GM19395 (cell line): Measurements from ENCODE around the gene NXPE4.
"Not testable (repeated sequence)": the region's sequence is repeated elsewhere in the genome, so short reads cannot be mapped to it uniquely, and the experiment has no call there.

Experiments
- ATAC-seq: cut with Tn5 transposase; IDR thresholded peaks from one replicate; pipeline ENCODE4 v1.9.1; 2021; ENCODE audit warnings: mild to moderate bottlenecking, moderate library complexity; ENCODE audit not compliant: unreplicated experiment

Gene NXPE4

DNA sequence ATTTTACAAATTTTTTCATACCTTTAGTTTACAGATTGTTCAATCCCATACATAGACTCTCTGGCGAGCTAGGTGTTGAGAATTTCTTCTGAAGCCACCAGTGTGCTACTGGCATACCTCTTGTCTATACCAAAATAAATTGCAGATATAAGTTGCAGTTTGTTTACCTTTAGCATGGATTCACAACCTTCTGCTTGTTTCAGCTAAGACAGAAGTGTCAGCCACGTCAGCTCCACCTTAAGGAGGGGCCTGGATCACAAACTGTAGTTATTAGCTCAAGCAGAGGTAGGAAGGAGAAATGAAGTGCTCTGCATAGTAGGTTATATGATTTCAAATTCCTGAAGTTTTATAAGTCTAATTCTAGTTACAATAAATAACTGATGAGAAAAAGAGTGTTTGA, at the start of gene NXPE4:
Gene NXPE4 (minus strand): TSS at position 216 of the 400 bp plus-strand sequence. CDS start 1,027 bp downstream, outside the sequence.
- no peak for ATAC-seq

DNA sequence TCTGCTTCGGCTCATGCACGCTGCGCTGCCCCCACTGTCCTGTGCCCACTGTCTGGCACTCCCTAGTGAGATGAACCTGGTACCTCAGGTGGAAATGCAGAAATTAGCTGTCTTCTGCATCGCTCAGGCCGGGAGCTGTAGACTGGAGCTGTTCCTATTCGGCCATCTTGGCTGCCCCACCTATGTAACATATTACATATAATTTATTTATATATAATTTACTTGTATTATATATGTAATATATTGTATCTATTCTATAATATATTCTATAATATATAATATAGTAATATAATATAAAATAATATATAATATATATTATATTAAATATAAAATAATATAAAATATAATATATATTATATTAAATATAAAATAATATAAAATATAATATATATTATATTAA, 43.9 kb upstream of the NXPE4 start:
- not testable (repeated sequence) for ATAC-seq

DNA sequence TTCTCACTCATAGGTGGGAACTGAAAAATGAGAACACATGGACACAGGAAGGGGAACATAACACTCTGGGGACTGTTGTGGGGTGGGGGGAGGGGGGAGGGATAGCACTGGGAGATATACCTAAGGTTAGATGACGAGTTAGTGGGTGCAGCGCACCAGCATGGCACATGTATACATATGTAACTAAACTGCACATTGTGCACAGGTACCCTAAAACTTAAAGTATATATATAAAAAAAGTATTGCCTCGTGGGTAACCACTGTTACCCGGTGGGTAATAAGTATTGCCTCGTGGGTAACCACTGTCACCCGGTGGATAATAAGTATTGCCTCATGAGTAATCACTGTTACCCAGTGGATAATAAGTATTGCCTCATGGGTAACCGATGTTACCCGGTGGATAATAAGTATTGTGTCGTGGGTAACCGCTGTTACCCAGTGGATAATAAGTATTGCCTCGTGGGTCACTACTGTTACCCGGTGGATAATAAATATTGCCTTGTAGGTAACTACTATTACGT, 35.9 kb upstream of the NXPE4 start:
- ATAC-seq, result not testable (repeated sequence)

- no peak for ATAC-seq
Measured at GRCh38 chr11:114625294-114625693, 29.7 kb upstream of the NXPE4 start.

DNA sequence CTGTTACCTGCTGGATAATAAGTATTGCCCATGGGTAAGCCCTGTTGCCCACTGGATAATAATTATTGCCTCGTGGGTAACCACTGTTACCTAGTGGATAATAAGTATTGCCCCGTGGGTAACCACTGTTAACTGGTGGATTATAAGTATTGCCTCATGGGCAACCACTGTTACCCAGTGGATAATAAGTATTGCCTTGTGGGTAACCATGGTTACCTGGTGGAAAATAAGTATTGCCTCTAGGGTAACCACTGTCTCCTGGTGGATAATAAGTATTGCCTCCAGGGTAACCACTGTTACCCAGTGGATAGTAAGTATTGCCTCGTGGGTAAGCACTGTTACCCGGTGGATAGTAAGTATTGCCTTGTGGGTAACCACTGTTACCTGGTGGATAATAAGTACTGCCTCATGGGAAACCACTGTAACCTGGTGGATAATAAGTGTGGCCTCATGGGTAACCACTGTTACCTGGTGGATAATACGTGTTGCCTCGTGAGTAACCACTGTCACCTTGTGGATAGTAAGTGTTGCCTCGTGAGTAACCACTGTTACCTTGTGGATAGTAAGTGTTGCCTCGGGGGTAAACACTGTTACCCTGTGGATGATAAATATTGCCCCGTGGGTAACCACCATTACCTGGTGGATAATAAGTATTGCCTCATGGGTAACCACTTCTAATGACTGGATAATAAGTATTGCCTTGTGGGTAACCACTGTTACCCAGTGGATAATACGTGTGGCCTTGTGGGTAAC, 29.0 kb upstream of the NXPE4 start:
- no peak for ATAC-seq

DNA sequence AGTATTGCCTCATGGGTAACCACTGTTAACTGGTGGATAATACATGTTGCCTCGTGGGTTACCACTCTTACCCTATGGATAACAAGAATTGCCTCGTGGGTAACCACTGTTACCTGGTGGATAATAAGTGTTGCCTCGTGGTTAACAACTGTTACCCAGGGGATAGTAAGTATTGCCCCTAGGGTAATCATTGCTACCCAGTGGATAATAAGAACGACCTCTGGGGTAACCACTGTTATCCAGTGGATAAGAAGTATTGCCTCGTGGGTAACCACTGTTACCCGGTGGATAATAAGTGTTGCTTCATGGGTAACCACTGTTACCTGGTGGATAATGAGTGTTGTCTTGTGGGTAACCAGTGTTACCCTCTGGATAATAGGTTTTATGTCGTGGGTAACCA, 28.1 kb upstream of the NXPE4 start:
- no peak for ATAC-seq

DNA sequence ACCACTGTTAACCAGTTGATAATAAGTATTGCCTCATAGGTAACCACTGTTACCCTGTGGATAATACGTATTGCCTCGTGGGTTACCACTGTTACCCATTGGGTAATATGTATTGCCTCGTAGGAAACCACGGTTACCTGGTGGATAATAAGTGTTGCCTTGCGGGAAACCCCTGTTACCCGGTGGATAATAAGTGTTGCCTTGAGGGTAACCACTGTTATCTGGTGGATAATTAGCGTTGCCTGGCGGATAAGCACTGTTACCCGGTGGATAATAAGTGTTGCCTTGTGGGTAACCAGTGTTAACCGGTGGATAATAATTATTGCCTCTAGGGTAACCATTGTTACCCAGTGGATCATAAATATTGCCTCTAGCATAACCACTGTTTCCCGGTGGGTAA, 27.3 kb upstream of the NXPE4 start:
- no peak for ATAC-seq

- no peak for ATAC-seq
Measured at GRCh38 chr11:114621950-114622809, 26.6 kb upstream of the NXPE4 start.

- no peak for ATAC-seq
Measured at GRCh38 chr11:114621072-114621471, 25.5 kb upstream of the NXPE4 start.

DNA sequence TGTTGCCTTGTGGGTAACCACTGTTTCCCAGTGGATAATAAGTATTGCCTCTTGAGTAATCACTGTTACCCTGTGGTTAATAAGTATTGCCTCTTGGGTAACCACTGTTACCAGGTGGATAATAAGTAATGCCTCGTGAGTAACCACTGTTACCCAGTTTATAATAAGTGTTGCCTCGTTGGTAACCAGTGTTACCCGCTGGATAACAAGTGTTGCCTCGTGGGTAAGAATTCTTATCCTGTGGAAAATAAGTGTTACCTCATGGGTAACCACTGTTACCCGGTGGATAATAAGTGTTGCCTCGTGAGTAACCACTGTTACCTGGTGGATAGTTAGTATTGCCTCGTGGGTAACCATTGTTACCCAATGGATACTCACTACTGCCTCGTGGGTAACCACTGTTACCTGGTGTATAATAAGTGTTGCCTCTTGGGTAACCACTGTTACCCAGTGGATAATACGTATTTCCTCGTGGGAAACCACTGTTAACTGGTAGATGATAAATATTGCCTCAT, 24.1 kb upstream of the NXPE4 start:
- ATAC-seq, result no peak

DNA sequence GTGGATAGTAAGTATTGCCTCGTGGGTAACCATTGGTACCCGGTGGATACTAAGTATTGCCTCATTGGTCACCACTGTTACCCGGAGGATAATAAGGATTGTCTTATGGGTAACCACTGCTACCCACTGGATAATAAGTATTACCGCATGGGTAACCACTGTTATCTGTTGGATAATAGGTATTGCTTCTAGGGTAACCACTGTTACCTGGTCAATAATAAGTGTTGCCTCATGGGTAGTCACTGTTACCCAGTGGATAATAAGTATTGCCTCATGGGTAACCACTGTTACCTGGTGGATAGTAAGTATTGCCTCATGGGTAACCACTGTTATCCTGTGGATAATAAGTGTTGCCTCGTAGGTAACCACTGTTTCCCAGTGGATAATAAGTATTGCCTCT, 22.6 kb upstream of the NXPE4 start:
- no peak for ATAC-seq

GRCh38 chr11:114617157-114618124, 21.9 kb upstream of the NXPE4 start:
- no peak for ATAC-seq

DNA sequence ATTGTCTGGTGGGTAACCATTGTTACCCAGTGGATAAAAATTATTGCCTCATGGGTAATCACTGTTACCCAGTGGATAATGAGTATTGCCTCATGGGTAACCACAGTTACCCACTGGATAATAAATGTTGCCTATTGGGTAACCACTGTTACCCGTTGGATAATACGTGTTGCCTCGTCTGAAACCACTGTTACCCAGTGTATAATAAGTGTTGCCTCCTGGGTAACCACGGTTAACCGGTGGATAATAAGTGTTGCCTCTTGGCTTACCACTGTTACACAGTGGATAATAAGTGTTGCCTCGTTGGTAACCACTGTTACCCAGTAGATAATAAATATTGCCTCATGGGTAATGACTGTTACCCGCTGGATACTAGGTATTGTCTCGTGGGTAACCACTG, 20.9 kb upstream of the NXPE4 start:
- ATAC-seq, result no peak

GRCh38 chr11:114615448-114616361, 20.1 kb upstream of the NXPE4 start:
- ATAC-seq, result no peak

DNA sequence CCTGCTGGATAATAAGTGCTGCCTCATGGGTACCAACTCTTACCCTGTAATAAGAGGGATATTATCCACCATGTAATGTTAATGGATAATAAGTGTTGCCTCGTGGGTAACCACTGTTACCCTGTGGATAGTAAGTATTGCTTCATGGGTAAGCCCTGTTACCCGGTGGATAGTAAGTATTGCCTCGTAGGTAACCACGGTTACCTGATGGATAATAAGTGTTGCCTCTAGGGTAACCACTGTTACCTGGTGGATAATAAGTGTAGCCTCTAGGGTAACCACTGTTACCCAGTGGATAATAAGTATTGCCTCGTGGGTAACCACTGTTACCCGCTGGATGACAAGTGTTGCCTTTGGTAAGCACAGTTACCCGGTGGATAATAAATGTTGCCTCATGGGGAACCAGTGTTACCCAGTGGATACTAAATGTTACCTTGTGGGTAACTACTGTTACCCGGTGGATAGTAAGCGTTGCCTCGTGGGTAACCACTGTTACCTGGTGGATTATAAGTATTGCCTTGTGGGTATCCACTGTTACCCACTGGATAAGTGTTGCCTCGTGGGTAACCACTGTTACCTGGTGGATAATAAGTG, 18.6 kb upstream of the NXPE4 start:
- ATAC-seq, result no peak

- ATAC-seq, result not testable (repeated sequence)
Measured at GRCh38 chr11:114613094-114613493, 17.5 kb upstream of the NXPE4 start.

DNA sequence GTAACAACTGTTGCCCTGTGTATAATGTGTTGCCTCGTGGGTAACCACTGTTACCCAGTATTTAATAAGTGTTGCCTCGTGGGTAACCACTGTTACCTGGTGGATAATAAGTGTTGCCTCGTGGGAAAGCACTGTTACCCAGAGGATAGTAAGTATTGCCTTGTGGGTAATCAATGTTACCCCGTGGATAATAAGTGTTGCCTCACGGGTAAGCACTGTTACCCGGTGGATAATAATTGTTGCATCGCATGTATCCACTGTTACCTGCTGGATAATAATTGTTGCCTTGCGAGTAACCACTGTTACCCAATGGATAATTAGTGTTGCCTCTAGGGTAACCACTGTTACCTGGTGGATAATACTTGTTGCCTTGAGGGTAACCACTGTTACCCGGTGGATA, 17.1 kb upstream of the NXPE4 start:
- ATAC-seq, result no peak

DNA sequence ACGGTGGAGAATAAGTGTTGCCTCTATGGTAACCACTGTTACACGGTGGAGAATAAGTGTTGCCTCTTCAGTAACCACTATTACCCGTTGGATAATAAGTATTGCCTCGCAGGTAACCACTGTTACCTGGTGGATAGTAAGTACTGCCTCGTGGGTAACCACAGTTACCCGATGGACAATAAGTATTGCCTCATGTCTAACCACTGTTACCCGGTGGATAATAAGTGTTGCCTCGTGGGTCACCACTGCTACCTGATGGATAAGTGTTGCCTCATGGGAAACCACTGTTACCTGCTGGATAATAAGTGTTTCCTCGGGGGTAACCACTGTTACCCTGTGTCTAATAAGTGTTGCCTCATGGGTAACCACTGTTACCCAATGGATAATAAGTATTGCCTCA, 16.6 kb upstream of the NXPE4 start:
- ATAC-seq, result not testable (repeated sequence)
